GM19099 (cell line): ENCODE data around the gene FLNB.

Source experiments
- POLR2A ChIP-seq: IDR thresholded peaks from 3 replicates; pipeline ENCODE4 v1.6.1; 2011; ENCODE audit warnings: low read depth; ENCODE audit not compliant: insufficient read length; ENCODE audit errors: extremely low read depth

Gene FLNB

DNA sequence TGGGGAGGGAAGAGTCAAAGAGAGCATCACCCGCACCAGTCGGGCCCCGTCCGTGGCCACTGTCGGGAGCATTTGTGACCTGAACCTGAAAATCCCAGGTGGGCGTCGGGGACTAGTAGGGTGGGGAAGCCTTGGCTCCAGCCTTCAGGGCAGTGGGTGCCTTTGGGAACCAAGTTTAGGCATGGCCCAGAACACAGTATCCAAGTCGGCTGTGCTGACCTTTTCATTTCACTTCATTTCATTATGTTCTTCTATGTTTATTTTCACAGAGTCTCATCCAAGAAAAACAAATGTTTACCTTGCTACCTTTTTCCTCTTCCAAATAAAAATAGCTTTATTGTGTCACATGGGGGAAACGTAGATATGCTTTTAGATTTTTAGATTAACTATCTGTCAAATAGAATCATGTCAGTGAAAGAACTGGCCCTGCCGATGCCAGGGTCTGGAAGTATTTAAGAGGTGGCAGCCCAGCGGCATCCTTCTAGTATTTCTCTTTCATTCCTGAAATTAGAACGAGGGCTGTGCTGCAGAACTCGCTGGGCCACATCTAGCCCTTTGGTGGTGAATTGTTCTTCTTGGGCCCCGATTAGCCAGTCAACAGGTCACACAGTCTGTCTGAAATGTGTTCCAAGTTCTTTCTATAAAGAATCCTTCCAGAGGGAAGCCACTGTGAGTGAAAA lies 142.0 kb downstream of the FLNB start:
- no peak for TF ChIP-seq POLR2A

DNA sequence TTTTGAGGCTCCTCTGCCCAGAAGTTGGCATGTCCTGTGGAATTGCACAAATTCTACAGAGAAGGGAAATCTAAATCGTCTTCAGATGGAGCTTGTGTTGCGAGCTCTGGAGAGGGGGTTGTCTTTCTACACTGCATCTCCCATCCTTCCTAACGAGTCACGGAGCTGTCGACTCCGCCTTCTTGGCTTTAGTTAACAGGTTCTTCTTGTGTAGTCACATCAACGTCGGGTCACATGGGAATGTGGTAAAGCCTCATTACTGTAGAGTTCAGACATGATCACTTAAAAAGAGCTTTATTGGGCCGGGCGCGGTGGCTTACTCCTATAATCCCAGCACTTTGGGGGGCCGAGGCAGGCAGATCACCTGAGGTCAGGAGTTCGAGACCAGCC lies 142.6 kb downstream of the FLNB start:
- no peak for TF ChIP-seq POLR2A

DNA sequence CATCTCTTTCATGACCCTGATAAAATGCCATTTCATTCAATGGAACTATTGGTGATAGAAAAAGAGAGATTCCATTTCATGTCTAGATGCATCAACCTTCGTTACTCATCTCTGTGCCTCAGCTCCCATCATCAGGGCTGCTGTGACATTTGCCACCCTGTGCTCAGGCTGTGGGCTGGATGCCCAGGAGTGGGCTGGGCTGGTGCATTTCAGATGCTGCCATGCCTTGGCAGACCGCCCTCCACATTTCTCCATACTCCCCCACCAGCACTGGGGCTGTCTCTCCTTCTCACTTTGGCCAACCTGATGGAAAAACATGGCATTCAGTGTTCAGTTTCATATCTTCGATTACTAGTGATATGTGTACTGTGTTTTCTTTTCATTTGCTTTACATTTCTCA lies 143.4 kb downstream of the FLNB start:
- no peak for TF ChIP-seq POLR2A

DNA sequence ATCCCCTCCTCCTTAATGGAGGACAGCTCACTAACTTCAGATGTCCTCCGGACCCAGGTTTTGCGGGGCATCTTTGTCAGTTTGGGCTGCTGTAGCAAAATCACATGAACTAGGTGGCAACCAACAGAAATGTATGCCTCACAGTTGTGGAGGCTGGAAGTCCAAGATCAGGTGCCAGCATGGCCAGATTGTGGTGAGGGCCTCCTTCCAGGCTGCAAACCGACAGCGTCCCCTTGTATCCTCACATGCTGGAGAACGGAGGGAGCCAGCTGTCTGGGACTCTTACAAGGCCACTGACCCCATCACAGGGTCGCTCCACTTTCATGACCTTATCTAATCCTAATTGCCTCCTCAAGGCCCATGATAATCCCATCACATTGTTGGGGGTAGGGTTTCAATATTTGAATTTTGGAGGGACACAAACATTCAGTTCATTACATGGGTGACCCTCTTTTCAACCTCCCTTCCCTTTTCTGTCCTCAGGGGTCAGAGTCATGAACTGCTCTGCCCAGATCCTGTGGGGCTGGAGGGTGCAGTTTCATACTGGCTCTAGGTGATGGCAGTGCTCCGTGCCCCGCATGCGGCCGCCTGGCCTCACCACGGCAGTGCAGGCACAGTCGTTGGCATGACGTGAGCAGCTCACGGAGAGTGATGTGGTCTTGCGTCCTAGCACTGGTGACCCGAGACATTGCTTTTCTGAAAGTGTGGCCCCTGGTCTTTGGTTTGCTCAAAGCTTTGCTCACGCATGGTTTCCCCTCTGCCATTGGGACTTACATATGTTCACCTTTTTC lies 144.2 kb downstream of the FLNB start:
- no peak for TF ChIP-seq POLR2A

DNA sequence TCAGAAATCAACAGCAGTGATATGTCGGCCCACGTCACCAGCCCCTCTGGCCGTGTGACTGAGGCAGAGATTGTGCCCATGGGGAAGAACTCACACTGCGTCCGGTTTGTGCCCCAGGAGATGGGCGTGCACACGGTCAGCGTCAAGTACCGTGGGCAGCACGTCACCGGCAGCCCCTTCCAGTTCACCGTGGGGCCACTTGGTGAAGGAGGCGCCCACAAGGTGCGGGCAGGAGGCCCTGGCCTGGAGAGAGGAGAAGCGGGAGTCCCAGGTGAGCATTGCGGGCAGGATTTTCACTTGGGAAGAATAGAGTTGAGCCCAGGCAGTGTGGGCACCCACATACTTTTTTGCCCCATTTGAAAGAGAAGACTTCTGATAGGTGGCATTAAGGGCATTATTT lies 145.1 kb downstream of the FLNB start:
- TF ChIP-seq POLR2A: no peak

DNA sequence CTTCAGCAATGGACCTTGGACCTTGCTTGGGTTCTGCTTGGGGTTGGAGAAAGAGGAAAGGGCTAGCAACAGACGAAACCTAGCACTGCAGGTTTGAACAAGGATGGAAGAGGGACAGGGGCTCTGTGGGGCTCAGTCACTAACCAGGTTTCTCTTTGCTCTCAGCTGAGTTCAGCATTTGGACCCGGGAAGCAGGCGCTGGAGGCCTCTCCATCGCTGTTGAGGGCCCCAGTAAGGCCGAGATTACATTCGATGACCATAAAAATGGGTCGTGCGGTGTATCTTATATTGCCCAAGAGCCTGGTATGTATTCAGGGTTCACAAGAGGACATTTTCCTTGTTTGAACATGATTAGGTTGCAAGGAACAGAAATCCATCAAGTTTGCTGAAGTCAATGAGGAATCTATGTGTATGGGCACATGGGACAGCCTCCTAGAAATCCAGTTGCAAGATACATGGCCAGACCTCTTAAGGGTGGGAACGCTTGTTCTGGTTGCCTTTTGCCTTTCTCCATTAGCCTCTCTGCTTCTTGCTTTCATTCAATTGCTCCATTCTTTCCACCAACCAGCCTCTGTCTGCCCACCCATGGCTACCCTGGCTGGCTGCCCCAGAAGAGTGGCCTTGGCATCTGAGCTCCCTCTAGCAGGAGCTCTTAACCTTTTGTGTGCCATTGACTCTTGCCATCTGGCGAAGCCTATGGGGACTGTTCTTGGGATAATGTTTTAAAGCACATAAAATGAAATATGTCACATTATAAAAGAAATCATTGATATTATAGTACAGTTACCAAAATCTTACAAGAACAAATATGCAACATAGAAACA lies 146.6 kb downstream of the FLNB start:
- TF ChIP-seq POLR2A: no peak

DNA sequence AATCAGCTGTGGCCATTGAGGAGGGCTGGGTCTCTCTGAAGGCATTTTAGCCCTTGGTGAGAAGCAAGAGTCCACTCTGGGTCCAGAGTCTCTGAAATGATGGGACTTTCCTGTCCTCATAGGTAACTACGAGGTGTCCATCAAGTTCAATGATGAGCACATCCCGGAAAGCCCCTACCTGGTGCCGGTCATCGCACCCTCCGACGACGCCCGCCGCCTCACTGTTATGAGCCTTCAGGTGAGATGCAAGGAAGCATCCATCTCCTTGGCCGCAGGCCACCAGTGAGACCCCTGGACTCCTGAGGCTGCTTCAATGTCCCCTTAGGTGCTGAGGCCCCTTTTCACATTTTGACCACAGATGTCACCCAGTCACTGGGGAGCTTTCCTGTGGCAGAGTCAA lies 147.6 kb downstream of the FLNB start:
- no peak for TF ChIP-seq POLR2A

DNA sequence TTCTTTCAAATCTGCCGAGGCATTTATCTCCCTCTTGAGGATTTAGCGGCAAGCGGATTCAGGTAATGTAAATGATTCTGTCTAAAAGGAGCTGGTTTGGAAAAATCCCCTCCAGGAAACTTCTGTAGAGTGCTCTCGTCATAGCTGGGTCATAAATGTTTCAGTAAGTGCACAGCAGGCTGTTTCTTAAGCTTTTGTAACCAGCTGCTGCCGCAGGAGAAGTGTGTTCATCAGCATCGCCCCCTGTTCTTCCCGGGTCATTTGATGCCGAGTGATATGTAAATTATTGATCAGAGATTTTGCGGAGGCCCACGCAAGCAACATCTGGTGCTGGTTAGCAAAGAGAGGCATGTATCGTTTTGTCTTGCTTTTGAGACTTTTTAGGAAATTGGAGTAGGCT lies 149.5 kb downstream of the FLNB start:
- no peak for TF ChIP-seq POLR2A

DNA sequence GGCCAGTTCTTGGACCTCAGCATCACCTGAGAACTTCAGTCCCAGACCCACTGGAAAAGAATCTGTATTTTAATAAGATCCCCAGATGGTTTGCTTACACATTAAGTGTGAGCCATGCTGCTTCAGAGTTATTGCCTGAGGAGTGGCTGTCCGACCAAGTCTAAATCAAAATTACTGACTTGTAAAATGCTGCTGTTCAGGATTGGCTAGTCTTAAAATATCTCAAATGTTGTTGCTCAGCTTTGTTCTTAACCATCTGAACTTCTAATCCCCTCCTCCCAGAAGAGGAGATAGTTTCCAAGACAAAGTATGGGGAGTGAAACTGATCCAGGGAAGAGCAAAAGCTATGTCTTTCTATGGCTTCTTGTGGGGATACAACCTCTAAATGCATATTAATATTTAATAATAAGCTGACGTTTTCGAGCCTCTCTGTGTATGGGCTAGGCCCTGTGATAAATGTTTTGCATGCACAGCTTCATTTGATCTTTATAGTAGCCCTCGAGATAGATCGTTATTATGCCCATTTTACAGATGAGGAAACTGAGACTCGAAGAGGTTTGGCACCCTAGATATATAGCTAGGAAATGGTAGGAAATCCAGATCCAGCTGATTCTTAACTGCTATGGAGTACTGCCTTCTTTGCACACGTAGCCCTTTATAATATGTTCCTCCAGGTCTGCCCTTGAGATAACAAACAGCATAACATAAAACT lies 150.4 kb downstream of the FLNB start:
- TF ChIP-seq POLR2A: no peak

DNA sequence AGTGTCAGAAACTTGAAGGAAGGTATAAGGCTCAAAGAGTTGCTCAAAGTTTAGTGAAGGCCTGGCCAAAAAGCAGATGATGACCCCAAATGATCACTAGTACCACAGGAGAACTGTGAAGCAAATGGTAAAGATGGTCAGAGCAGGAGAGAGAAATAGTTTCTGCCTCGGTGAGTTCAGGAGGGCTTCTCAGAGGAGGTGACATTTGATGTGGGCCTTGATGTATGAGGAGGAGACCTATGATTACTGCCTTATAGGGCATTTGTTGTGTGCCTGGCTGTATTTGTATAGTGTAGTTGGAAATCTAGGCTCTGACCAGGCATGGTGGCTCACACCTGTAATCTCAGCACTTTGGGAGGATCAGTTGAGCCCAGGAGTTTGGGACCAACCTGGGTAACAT lies 152.2 kb downstream of the FLNB start:
- TF ChIP-seq POLR2A: no peak

DNA sequence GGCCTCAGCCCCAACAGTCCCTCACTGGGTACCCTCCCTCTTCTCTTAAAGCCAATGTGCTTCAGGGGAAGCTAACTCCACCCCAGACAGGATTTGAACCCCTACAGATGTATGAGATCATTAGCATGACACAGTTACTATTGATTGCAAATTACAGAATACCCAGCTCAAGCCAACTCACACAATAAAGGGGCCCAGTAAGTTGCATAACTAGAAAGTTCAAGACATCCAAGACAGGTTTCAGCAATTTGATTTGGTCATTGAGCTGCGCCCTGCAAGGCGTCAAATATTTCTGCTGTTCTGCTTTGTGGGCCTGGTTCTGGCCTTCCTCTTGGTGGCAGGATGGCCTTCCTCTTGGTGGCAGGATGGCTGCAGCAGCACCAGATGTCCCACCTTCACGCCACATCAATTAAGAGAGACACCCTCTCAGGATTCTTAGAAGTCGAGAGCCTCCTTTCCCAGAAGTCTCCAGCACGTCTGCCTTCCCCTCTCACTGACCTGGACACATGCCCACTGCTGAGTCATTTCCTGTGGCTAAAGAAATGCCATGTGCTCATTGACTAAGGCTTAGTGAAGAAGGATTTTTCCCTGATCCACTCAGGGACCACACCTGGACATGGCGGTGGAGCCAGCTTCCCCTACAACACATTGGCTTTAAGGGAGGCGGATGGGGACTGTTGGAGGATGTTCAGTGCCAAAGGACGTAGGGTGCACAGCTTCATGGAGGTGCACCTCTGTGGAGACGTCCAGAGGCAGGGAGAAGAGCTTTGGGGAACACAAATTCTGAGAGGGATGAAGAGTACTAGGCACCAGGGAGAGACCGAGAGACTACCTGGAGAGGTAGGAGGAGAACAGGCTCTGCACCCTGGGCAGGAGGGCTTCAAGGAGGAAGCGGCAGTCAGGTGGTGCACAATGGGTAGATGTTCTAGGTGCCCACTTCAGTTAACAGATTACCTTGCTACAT lies 153.5 kb downstream of the FLNB start:
- TF ChIP-seq POLR2A: no peak

DNA sequence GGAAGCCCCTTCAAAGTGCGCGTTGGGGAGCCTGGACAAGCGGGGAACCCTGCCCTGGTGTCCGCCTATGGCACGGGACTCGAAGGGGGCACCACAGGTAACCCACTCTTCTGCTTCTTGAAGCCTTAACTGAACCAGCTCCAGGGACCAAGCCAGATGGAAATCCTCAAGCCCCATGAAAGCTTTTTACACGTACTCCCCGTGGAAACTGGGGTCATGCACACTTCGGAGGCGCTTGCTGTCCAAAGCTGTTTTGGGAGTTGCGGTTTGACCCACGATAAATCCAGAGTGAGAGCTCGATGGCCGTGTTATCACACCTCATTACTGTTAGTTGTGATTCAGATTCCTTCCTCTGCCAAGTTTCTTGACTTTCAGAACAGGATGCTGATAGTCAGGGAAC lies 155.0 kb downstream of the FLNB start:
- TF ChIP-seq POLR2A: no peak

DNA sequence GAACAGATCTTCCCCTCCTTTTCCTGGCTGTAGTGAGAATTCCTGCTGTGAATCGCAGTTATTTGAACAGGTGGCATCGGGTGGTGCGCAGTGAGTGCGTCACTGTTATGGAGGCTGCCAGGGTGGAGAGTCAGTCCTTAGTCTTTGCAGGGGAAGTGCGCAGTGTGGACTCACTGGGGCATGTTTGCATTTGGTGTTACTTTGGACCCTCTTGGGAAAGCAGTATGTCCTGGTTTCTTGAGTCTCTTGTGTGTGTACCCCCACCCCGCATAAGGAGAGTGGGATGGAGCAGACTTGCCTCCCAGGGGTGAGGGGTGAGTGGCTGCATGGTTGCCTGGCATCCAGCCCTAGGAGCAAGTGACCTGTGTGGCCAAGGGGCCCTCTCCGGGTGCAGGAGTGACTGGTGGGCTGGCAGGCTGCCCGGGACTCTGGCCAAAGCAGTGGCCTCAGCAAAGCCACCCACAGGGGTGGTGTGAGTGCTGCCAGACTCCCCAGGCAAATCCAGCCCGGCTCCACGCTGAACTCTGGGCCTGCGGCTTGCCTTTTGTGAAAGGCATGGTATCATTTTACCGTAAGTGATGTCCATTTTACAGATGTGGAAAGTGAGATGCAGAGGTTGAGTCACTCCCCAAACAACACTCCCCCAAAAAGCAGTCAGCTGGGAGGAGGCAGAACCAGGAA lies 156.1 kb downstream of the FLNB start:
- no peak for TF ChIP-seq POLR2A
